H1 (cell line): ENCODE results near the gene ARPP21. TPM values are rescaled to one million over a fixed set of nuclear protein-coding genes. Genes with fewer than 3 reads are reported as not detected.

Experiments used
- BRCA1 ChIP-seq: IDR thresholded peaks from 2 replicates; pipeline ENCODE4 v1.6.1; 2012; ENCODE audit warnings: low read depth, low read length, improper control_type of control experiment
- CBX5 ChIP-seq: fragments of 300-800, 300-1000 bp; sonication (generic); IDR thresholded peaks from 2 replicates; pipeline ENCODE4 v1.7.1; 2016; ENCODE audit warnings: antibody characterized with exemption, low read length, low read depth
- KDM4A ChIP-seq: IDR thresholded peaks from one replicate; pipeline ENCODE4 v1.7.1; 2012; ENCODE audit warnings: low read depth, mild to moderate bottlenecking, moderate library complexity, low read length, inconsistent platforms; ENCODE audit not compliant: severe bottlenecking
- NANOG ChIP-seq: IDR thresholded peaks from 2 replicates; pipeline ENCODE4 v1.6.1; 2011; ENCODE audit warnings: low read length, low read depth, mild to moderate bottlenecking, inconsistent platforms; ENCODE audit not compliant: insufficient read depth, poor library complexity, severe bottlenecking
- POU5F1 ChIP-seq: IDR thresholded peaks from 2 replicates; pipeline ENCODE4 v1.6.1; 2011; ENCODE audit warnings: low read depth, mild to moderate bottlenecking, low read length, moderate library complexity
- RFX5 ChIP-seq: IDR thresholded peaks from 2 replicates; pipeline ENCODE4 v1.6.1; 2011; ENCODE audit warnings: low read depth, low read length, improper control_type of control experiment, borderline replicate concordance
- SP1 ChIP-seq: IDR thresholded peaks from 2 replicates; pipeline ENCODE4 v1.6.1; 2011; ENCODE audit warnings: low read depth, low read length
- USF2 ChIP-seq: IDR thresholded peaks from 2 replicates; pipeline ENCODE4 v1.6.1; 2011; ENCODE audit warnings: low read length, improper control_type of control experiment
- polyA plus RNA-seq, 7 experiments: library from polyadenylated mRNA; depleted of rRNA in 3 of 7; stranded (reverse) in 5 of 7; unstranded in 2 of 7; fragments of >200 nt in 5 of 7; fragments of 200-250 nt in 2 of 7; gene quantifications; 1 replicate in 5 of 7; 2 replicates in 1 of 7; 4 replicates in 1 of 7; pipeline versions ENCODE4 v1.2.1 to v1.2.3, GENCODE V29; 2011 to 2013; ENCODE audit warnings: missing spikeins in 2 of 7, mixed read lengths in 2 of 7
- total RNA-seq: library from RNA; stranded (reverse); fragmentation: NEBNext Ultra II Directional; extraction: Animal tissue kit (Norgen Biotek cat#: 25700); gene quantifications from 2 replicates; pipeline ENCODE4 v1.2.1, GENCODE V29; 2021

The ARPP21 gene
- total and polyA plus RNA-seq, 2 of the 8 experiments (the other 6 are each of a cell fraction or from before 2014, with no cell fraction given) = not detected

DNA sequence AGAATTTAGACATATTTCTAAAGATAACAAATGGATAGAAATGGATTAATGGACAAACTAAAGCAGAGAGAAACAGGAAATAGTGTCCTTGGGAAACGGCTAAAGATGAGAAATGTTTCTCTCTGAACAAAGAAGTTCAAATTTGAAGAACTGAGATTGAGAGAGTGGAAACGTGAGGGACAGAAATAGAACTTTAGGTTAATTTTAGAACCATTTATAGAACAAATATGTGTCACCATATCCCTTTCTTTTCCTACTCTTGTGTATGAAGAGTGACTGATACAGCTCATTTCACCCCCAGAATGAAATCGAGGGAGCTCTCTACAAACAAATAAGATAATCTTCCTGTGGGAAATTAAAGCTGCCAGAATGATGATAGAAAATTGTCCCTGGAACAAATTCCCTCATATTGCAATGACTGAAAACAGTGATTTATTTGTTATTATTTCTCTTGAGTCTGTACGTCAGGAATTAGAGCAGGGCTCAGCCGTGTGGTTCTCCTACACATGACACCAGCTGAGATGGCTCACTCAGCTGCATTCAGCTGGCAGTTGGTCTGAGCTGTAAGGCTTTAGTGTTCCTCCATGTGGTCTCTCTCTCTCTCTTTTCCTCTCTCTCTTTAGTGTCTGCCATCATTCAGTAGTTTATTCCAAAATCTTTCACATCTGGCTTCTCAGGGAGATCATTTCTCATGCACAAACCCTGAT is 46.6 kb upstream of the ARPP21 start (continued):
- TF ChIP-seq BRCA1 = no peak
- no peak for TF ChIP-seq CBX5
- no peak for TF ChIP-seq SP1
- no peak for TF ChIP-seq USF2
- no peak for TF ChIP-seq RFX5
- no peak for TF ChIP-seq NANOG
- TF ChIP-seq KDM4A = no peak
- no peak for TF ChIP-seq POU5F1
